HepG2 (cell line): ENCODE results near the gene PLEKHN1. TPM values are rescaled to one million over a fixed set of nuclear protein-coding genes. Genes with fewer than 3 reads are reported as not detected.

Source experiments
- ATF2 ChIP-seq: sonication (generic); formaldehyde crosslinking; IDR thresholded peaks from 2 replicates; pipeline ENCODE4 v1.4.0; 2020; ENCODE audit warnings: missing genetic modification reagents
- EHMT2 ChIP-seq: fragments of 200-600 bp; sonication (generic); IDR thresholded peaks from 2 replicates; pipeline ENCODE4 v1.7.0; 2017; ENCODE audit warnings: antibody characterized with exemption, low read depth, low read length, borderline replicate concordance
- HIVEP1 ChIP-seq: sonication (generic); formaldehyde crosslinking; IDR thresholded peaks from 2 replicates; pipeline ENCODE4 v1.4.0; 2020; ENCODE audit warnings: mild to moderate bottlenecking, missing genetic modification reagents
- IRX3 ChIP-seq: sonication (generic); formaldehyde crosslinking; IDR thresholded peaks from 2 replicates; pipeline ENCODE4 v1.8.1; 2023; ENCODE audit warnings: mild to moderate bottlenecking, low read depth, missing genetic modification reagents, borderline replicate concordance
- MAZ ChIP-seq, 2 experiments: sonication (generic) in 1 of 2; formaldehyde crosslinking in 1 of 2; IDR thresholded peaks; 2 replicates each; pipeline versions ENCODE4 v1.5.0 to v1.6.1; 2012 to 2020; ENCODE audit warnings: low read depth in 2 of 2, mild to moderate bottlenecking in 2 of 2, borderline replicate concordance in 1 of 2, improper control_type of control experiment in 1 of 2, low read length in 1 of 2, missing genetic modification reagents in 1 of 2, moderate library complexity in 1 of 2
- MTA3 ChIP-seq: sonication (generic); formaldehyde crosslinking; IDR thresholded peaks from 2 replicates; pipeline ENCODE4 v1.4.0; 2020; ENCODE audit warnings: missing genetic modification reagents
- SP5 ChIP-seq: IDR thresholded peaks from 2 replicates; pipeline ENCODE4 v1.6.1; 2016; ENCODE audit warnings: low read depth, borderline replicate concordance
- ZBTB7A ChIP-seq: sonication (generic); formaldehyde crosslinking; IDR thresholded peaks from 2 replicates; pipeline ENCODE4 v1.8.0; 2022; ENCODE audit warnings: mild to moderate bottlenecking, missing genetic modification reagents
- ZNF232 ChIP-seq: sonication (generic); formaldehyde crosslinking; IDR thresholded peaks from 2 replicates; pipeline ENCODE4 v1.4.0; 2020; ENCODE audit warnings: missing genetic modification reagents, borderline replicate concordance
- ZNF382 ChIP-seq: sonication (generic); formaldehyde crosslinking; IDR thresholded peaks from 2 replicates; pipeline ENCODE4 v1.5.0; 2020; ENCODE audit warnings: missing genetic modification reagents, mild to moderate bottlenecking, borderline replicate concordance
- ZNF446 ChIP-seq: sonication (generic); formaldehyde crosslinking; IDR thresholded peaks from 2 replicates; pipeline ENCODE4 v1.5.0; 2020; ENCODE audit warnings: mild to moderate bottlenecking, missing genetic modification reagents
- ZNF513 ChIP-seq: sonication (generic); formaldehyde crosslinking; conservative IDR thresholded peaks from 2 replicates; pipeline ENCODE4 v1.5.0; 2020; ENCODE audit warnings: missing genetic modification reagents
- ZNF543 ChIP-seq: sonication (generic); formaldehyde crosslinking; IDR thresholded peaks from 2 replicates; pipeline ENCODE4 v1.4.0; 2020; ENCODE audit warnings: mild to moderate bottlenecking, missing genetic modification reagents
- ZSCAN12 ChIP-seq: sonication (generic); formaldehyde crosslinking; IDR thresholded peaks from 2 replicates; pipeline ENCODE4 v1.9.0; 2021; ENCODE audit warnings: mild to moderate bottlenecking, missing genetic modification reagents
- polyA plus RNA-seq, 8 experiments: library from polyadenylated mRNA; depleted of rRNA in 3 of 8; stranded (reverse) in 7 of 8; unstranded in 1 of 8; fragments of >200 nt; fragmentation: Illumina TruSeq in 4 of 8; extraction: Trizol in 4 of 8; gene quantifications; 2 replicates each; pipeline versions ENCODE4 v1.2.1 to v1.2.3, GENCODE V29; 2011 to 2016; ENCODE audit warnings: low read depth in 4 of 8, missing spikeins in 1 of 8, mixed read lengths in 1 of 8; ENCODE audit not compliant: insufficient read depth in 1 of 8
- total RNA-seq, 5 experiments: library from RNA; depleted of rRNA; stranded (reverse); fragments of >200 nt; fragmentation: Illumina TruSeq; extraction: Trizol; gene quantifications; 2 replicates each; pipeline ENCODE4 v1.2.3, GENCODE V29; 2016; ENCODE audit warnings: low read depth in 1 of 5
- TF ChIP-seq, protein P1 (sequence below): sonication (generic); formaldehyde crosslinking; IDR thresholded peaks from 2 replicates; pipeline ENCODE4 v1.4.0; 2020; ENCODE audit warnings: missing genetic modification reagents
- TF ChIP-seq, protein P2 (sequence below): IDR thresholded peaks from 2 replicates; pipeline ENCODE4 v1.6.1; 2016; ENCODE audit warnings: missing genetic modification reagents, missing compliant biosample characterization
- TF ChIP-seq, protein P3 (sequence below): sonication (generic); formaldehyde crosslinking; IDR thresholded peaks from 2 replicates; pipeline ENCODE4 v1.5.1; 2020; ENCODE audit warnings: missing genetic modification reagents, mild to moderate bottlenecking, borderline replicate concordance

Gene PLEKHN1
- total and polyA plus RNA-seq, 2 of the 13 experiments (the other 11 are each of a cell fraction or from before 2014, with no cell fraction given), result 0.42 to 0.58 TPM

GRCh38 chr1:1006305-1007159 is 40.2 kb downstream of the PLEKHN1 start (continued):
- TF ChIP-seq MAZ (IDR thresholded peaks at IDR 0.05; ENCODE audit: borderline replicate concordance, low read depth, low read length) (peak; percentile 39; the same call in 1 of the 2 replicates), MAZ (CRISPR knock-in tag; IDR thresholded peaks at IDR 0.05; ENCODE audit: low read depth) (peak; percentile 72; the same call in 1 of the 2 replicates), ZNF513 (CRISPR knock-in tag) (no peak), ZNF446 (CRISPR knock-in tag) (no peak), MTA3 (CRISPR knock-in tag) (no peak), IRX3 (CRISPR knock-in tag) (no peak), EHMT2 (no peak), ZNF232 (peak; percentile 93; the same call in 1 of the 2 replicates), ATF2 (CRISPR knock-in tag) (peak; percentile 94), ZBTB7A (CRISPR knock-in tag) (peak; percentile 81), ZSCAN12 (0 out of 2 replicates have a peak, but pooled peaks have one; percentile 63), HIVEP1 (CRISPR knock-in tag) (peak; percentile 100), SP5 (CRISPR knock-in tag) (peak; percentile 74), ZNF382 (CRISPR knock-in tag) (no peak), ZNF543 (CRISPR knock-in tag) (peak; percentile 50; the same call in 1 of the 2 replicates)
- TF ChIP-seq, protein P1, sequence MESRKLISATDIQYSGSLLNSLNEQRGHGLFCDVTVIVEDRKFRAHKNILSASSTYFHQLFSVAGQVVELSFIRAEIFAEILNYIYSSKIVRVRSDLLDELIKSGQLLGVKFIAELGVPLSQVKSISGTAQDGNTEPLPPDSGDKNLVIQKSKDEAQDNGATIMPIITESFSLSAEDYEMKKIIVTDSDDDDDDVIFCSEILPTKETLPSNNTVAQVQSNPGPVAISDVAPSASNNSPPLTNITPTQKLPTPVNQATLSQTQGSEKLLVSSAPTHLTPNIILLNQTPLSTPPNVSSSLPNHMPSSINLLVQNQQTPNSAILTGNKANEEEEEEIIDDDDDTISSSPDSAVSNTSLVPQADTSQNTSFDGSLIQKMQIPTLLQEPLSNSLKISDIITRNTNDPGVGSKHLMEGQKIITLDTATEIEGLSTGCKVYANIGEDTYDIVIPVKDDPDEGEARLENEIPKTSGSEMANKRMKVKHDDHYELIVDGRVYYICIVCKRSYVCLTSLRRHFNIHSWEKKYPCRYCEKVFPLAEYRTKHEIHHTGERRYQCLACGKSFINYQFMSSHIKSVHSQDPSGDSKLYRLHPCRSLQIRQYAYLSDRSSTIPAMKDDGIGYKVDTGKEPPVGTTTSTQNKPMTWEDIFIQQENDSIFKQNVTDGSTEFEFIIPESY (CRISPR knock-in tag), result peak; percentile 78
- TF ChIP-seq, protein P2, sequence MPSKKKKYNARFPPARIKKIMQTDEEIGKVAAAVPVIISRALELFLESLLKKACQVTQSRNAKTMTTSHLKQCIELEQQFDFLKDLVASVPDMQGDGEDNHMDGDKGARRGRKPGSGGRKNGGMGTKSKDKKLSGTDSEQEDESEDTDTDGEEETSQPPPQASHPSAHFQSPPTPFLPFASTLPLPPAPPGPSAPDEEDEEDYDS, result peak; percentile 67; the same call in 1 of the 2 replicates
- TF ChIP-seq, protein P3, sequence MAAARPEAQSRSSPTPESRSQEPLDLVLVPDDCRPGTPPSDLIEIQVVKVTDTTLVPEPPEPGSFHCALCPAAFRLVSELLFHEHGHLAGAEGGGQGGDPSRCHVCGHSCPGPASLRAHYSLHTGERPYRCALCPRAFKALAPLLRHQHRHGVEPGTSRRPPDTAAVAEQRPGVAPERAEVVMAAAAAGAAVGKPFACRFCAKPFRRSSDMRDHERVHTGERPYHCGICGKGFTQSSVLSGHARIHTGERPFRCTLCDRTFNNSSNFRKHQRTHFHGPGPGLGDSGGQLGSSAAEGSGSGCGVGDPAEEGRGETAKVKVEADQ (CRISPR knock-in tag), result 0 out of 2 replicates have a peak, but pooled peaks have one; percentile 51
